Stimulated activated CD4-positive, alpha-beta T cell treated with anti-CD3 and anti-CD28 coated beads, Interleukin-1b, Interleukin-23, amount 100 ng/mL, for 4 hours (primary cell): ENCODE results near the gene CTTNBP2.

Source experiments
- DNase-seq, 2 donors: peaks; one replicate each; pipeline ENCODE4 v3.0.0-alpha.2; 2020; ENCODE audit warnings: low read depth in 2 of 2

The CTTNBP2 gene

GRCh38 chr7:117871778-117872538 lies 1.3 kb downstream of the CTTNBP2 start:
- no peak for DNase-seq

GRCh38 chr7:117871401-117871777 lies 1.9 kb downstream of the CTTNBP2 start:
- DNase-seq: no peak

- DNase-seq: no peak
Observed at GRCh38 chr7:117870448-117871130, 2.7 kb downstream of the CTTNBP2 start.

- no peak for DNase-seq
Observed at GRCh38 chr7:117869374-117869773, 3.9 kb downstream of the CTTNBP2 start.

GRCh38 chr7:117863618-117864017 lies 9.6 kb downstream of the CTTNBP2 start:
- no peak for DNase-seq

- no peak for DNase-seq
Observed at GRCh38 chr7:117862378-117862777, 10.9 kb downstream of the CTTNBP2 start.

GRCh38 chr7:117859246-117859812 lies 13.9 kb downstream of the CTTNBP2 start:
- DNase-seq: no peak

- DNase-seq: no peak
Observed at GRCh38 chr7:117858712-117859111, 14.5 kb downstream of the CTTNBP2 start.

- no peak for DNase-seq
Observed at GRCh38 chr7:117857718-117858117, 15.5 kb downstream of the CTTNBP2 start.

- DNase-seq: no peak
Observed at GRCh38 chr7:117856196-117856595, 17.0 kb downstream of the CTTNBP2 start.

GRCh38 chr7:117854186-117854585 lies 19.1 kb downstream of the CTTNBP2 start:
- DNase-seq: no peak

- DNase-seq: no peak
Observed at GRCh38 chr7:117848941-117849340, 24.3 kb downstream of the CTTNBP2 start.

GRCh38 chr7:117844678-117845077 lies 28.6 kb downstream of the CTTNBP2 start:
- DNase-seq: no peak

- DNase-seq: no peak
Observed at GRCh38 chr7:117841611-117842010, 31.6 kb downstream of the CTTNBP2 start.

- DNase-seq: no peak
Observed at GRCh38 chr7:117841011-117841410, 32.2 kb downstream of the CTTNBP2 start.

GRCh38 chr7:117839507-117839906 lies 33.7 kb downstream of the CTTNBP2 start:
- no peak for DNase-seq

- no peak for DNase-seq
Observed at GRCh38 chr7:117837841-117838240, 35.4 kb downstream of the CTTNBP2 start.

- DNase-seq: no peak
Observed at GRCh38 chr7:117835016-117835664, 38.1 kb downstream of the CTTNBP2 start.

GRCh38 chr7:117830422-117830954 lies 42.8 kb downstream of the CTTNBP2 start:
- no peak for DNase-seq

GRCh38 chr7:117829450-117830117 lies 43.7 kb downstream of the CTTNBP2 start:
- DNase-seq: no peak

GRCh38 chr7:117828825-117829224 lies 44.4 kb downstream of the CTTNBP2 start:
- DNase-seq: no peak

GRCh38 chr7:117827862-117828261 lies 45.4 kb downstream of the CTTNBP2 start:
- DNase-seq: no peak
